Measurements from ENCODE around the gene WASL.

Gene WASL

GRCh38 chr7:123711832-123712293, 36.9 kb downstream of the WASL start:
- Histone ChIP-seq H3K27me3 (replicated peaks in 2 of 5; ENCODE audit: control insufficient read depth in 4 of 5, insufficient read depth in 5 of 5, low read length in 4 of 5) (no peaks in the 10 kb centered on the region), H3K4me1 (ENCODE audit: control extremely low read depth in 1 of 4, control insufficient read depth in 4 of 4, insufficient read depth in 4 of 4, low read length in 3 of 4) (peaks cover 0 to 22% (median 11%) of the 10 kb centered on the region in 4 experiments), H3K36me3 (ENCODE audit: control insufficient read depth in 4 of 4, insufficient read depth in 4 of 4, low read length in 3 of 4) (peaks cover 2 to 13% (median 10%) of the 10 kb centered on the region in 4 experiments), H3K27ac (ENCODE audit: insufficient read depth in 1 of 2, low read depth in 1 of 2, low read length in 2 of 2, poor library complexity in 1 of 2, severe bottlenecking in 2 of 2) (no peak overlapping the region), H3K9me3 (ENCODE audit: control extremely low read depth in 1 of 5, control insufficient read depth in 4 of 5, insufficient read depth in 2 of 5, low read depth in 1 of 5, low read length in 4 of 5) (no peaks in the 10 kb centered on the region), H3K4me3 (ENCODE audit: control insufficient read depth in 1 of 7, extremely low read depth in 1 of 7, insufficient read depth in 4 of 7, low read depth in 2 of 7, low read length in 6 of 7) (no peak overlapping the region)
- ChIA-PET POLR2A (no interaction called here), CTCF (no interaction called here)
- no peak for DNase-seq

DNA sequence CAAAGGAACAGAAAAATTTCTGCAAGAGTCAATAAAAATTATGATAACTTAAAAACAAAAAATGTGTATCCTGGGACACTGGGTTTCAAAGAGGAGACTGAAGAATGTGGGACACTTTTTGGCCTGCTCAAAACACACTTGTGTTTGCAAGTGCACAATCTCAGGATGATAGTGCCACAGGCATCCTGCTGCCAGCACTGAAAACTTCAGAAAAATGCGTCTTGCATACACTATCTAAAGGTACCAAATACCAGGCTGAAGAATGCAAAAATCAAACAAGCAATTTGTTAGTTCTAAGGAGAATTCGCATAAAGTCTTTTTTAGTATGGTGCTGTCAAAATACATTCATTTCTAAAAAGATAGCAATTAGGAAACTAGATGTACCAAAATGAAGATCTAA, 38.1 kb downstream of the WASL start:
- H3K27me3 ChIP-seq (replicated peaks in 2 of 5; ENCODE audit: control insufficient read depth in 4 of 5, insufficient read depth in 5 of 5, low read length in 4 of 5) = no peaks in the 10 kb centered on the region
- peaks cover 5 to 22% (median 10%) of the 10 kb centered on the region in 4 experiments for H3K36me3 ChIP-seq (ENCODE audit: control insufficient read depth in 4 of 4, insufficient read depth in 4 of 4, low read length in 3 of 4)
- ChIA-PET POLR2A (no interaction called here), CTCF (no interaction called here)
- H3K9me3 ChIP-seq (ENCODE audit: control extremely low read depth in 1 of 5, control insufficient read depth in 4 of 5, insufficient read depth in 2 of 5, low read depth in 1 of 5, low read length in 4 of 5) = no peaks in the 10 kb centered on the region
- H3K4me3 ChIP-seq (ENCODE audit: control insufficient read depth in 1 of 7, extremely low read depth in 1 of 7, insufficient read depth in 4 of 7, low read depth in 2 of 7, low read length in 6 of 7) = no peak overlapping the region
- WGBS (ENCODE audit: insufficient coverage) = no CpG with 5 or more reads among the region's 2 CpGs
- H3K4me1 ChIP-seq (ENCODE audit: control extremely low read depth in 1 of 4, control insufficient read depth in 4 of 4, insufficient read depth in 4 of 4, low read length in 3 of 4) = peaks cover 0 to 22% (median 11%) of the 10 kb centered on the region in 4 experiments
- no peak for DNase-seq
- no peak overlapping the region for H3K27ac ChIP-seq (ENCODE audit: insufficient read depth in 1 of 2, low read depth in 1 of 2, low read length in 2 of 2, poor library complexity in 1 of 2, severe bottlenecking in 2 of 2)

GRCh38 chr7:123709525-123709924, 39.3 kb downstream of the WASL start:
- H3K9me3 ChIP-seq (ENCODE audit: control extremely low read depth in 1 of 5, control insufficient read depth in 4 of 5, insufficient read depth in 2 of 5, low read depth in 1 of 5, low read length in 4 of 5) = no peaks in the 10 kb centered on the region
- no peak for DNase-seq
- peaks cover 0 to 20% (median 8%) of the 10 kb centered on the region in 4 experiments for H3K4me1 ChIP-seq (ENCODE audit: control extremely low read depth in 1 of 4, control insufficient read depth in 4 of 4, insufficient read depth in 4 of 4, low read length in 3 of 4)
- ChIA-PET CTCF (interaction anchor here (2.2 kb wide), 1 partner anchor 39 kb away, joined by 7 read pairs; the partner anchor contains the start of gene WASL), POLR2A (no interaction called here)
- H3K27ac ChIP-seq (ENCODE audit: insufficient read depth in 1 of 2, low read depth in 1 of 2, low read length in 2 of 2, poor library complexity in 1 of 2, severe bottlenecking in 2 of 2) = no peak overlapping the region
- H3K36me3 ChIP-seq (ENCODE audit: control insufficient read depth in 4 of 4, insufficient read depth in 4 of 4, low read length in 3 of 4) = peaks cover 8 to 27% (median 16%) of the 10 kb centered on the region in 4 experiments
- 100% methylated on average over 1 of the region's 2 CpGs for WGBS (ENCODE audit: insufficient coverage)
- no peaks in the 10 kb centered on the region for H3K27me3 ChIP-seq (replicated peaks in 2 of 5; ENCODE audit: control insufficient read depth in 4 of 5, insufficient read depth in 5 of 5, low read length in 4 of 5)
- H3K4me3 ChIP-seq (ENCODE audit: control insufficient read depth in 1 of 7, extremely low read depth in 1 of 7, insufficient read depth in 4 of 7, low read depth in 2 of 7, low read length in 6 of 7) = no peak overlapping the region

DNA sequence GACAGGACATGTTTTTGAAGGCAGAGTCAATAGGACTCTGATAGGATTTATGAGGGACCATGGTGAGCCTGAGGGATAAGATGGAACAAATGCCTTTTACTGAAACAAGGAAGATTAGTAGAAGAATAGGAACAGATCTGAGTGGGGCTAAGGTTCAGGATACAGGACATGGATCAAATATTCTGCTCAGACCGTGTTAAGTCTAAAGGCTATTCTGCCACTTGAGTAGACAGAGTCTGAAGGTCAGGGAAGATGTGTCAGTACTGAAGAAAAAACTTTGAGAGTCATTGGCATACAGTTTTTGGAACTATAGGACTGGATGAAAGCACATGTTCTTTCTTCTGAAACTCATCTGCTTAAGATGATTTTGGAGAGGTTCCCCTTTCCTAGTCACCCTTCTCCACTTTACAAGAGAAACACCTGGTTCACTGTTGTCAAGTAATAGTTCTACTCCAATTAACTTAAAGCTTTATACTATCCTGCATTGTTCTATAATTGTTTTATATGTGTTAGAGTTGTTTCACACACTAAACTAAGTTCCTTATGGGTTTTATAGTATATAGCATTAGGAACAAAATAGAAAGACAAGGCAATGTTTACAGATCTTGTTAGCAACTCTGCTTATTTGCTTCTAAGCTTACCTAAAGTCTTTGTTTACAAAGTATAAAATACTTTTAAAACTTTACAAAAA, 43.4 kb downstream of the WASL start:
- 100% methylated on average over 1 of the region's 1 CpG for WGBS (ENCODE audit: insufficient coverage)
- peaks cover 8 to 35% (median 18%) of the 10 kb centered on the region in 4 experiments for H3K36me3 ChIP-seq (ENCODE audit: control insufficient read depth in 4 of 4, insufficient read depth in 4 of 4, low read length in 3 of 4)
- DNase-seq = no peak
- no peaks in the 10 kb centered on the region for H3K27me3 ChIP-seq (replicated peaks in 2 of 5; ENCODE audit: control insufficient read depth in 4 of 5, insufficient read depth in 5 of 5, low read length in 4 of 5)
- no peaks in the 10 kb centered on the region for H3K9me3 ChIP-seq (ENCODE audit: control extremely low read depth in 1 of 5, control insufficient read depth in 4 of 5, insufficient read depth in 2 of 5, low read depth in 1 of 5, low read length in 4 of 5)
- POLR2A ChIA-PET = no interaction called here
- CTCF ChIA-PET = interaction anchor here (1.2 kb wide), 1 partner anchor 12 kb away, joined by 4 read pairs; no protein-coding TSS in a partner anchor
- no peaks in the 10 kb centered on the region for H3K4me1 ChIP-seq (ENCODE audit: control extremely low read depth in 1 of 4, control insufficient read depth in 4 of 4, insufficient read depth in 4 of 4, low read length in 3 of 4)
- no peak overlapping the region for H3K27ac ChIP-seq (ENCODE audit: insufficient read depth in 1 of 2, low read depth in 1 of 2, low read length in 2 of 2, poor library complexity in 1 of 2, severe bottlenecking in 2 of 2)
- no peak overlapping the region for H3K4me3 ChIP-seq (ENCODE audit: control insufficient read depth in 1 of 7, extremely low read depth in 1 of 7, insufficient read depth in 4 of 7, low read depth in 2 of 7, low read length in 6 of 7)

DNA sequence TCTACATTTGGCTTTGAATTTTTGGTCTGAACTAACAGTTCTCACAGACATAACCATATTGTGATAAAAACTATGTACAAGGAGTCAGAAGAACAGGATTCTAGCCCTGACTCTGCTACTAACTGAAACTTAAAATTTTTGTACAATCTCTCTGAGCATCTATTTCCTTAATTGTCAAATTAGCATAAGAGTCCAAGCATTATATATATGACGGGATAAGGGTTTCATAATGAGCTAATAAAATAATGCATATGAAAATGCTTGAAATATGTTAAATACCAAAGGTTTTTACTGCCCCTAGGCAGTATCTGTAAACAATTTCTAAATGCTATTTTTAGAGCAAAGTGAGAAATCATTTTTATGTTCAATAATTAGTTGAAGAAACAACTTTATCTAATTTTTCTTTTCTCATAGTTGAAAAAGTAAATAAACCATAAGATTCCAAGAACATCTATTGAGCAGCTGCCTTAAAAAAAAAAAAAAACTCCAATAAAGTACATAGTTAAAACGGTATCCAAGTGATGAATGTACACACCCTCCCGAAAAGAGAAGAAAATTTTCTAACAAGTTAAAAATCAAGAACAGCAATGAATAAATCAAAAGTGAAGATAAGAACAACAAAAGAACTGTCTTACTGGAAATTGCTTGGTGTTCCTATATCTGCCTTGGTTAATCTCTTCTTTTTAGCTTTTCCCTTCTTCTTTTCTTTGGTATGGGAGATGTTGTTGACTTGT, 52.7 kb downstream of the WASL start:
- no peak overlapping the region for H3K4me3 ChIP-seq (ENCODE audit: control insufficient read depth in 1 of 7, extremely low read depth in 1 of 7, insufficient read depth in 4 of 7, low read depth in 2 of 7, low read length in 6 of 7)
- H3K4me1 ChIP-seq (ENCODE audit: control extremely low read depth in 1 of 4, control insufficient read depth in 4 of 4, insufficient read depth in 4 of 4, low read length in 3 of 4) = no peaks in the 10 kb centered on the region
- H3K27ac ChIP-seq (ENCODE audit: insufficient read depth in 1 of 2, low read depth in 1 of 2, low read length in 2 of 2, poor library complexity in 1 of 2, severe bottlenecking in 2 of 2) = no peak overlapping the region
- no peaks in the 10 kb centered on the region for H3K9me3 ChIP-seq (ENCODE audit: control extremely low read depth in 1 of 5, control insufficient read depth in 4 of 5, insufficient read depth in 2 of 5, low read depth in 1 of 5, low read length in 4 of 5)
- ChIA-PET CTCF (interaction anchor here (1.4 kb wide), 1 partner anchor 169 kb away, joined by 3 read pairs; no protein-coding TSS in a partner anchor), POLR2A (no interaction called here)
- H3K36me3 ChIP-seq (ENCODE audit: control insufficient read depth in 4 of 4, insufficient read depth in 4 of 4, low read length in 3 of 4) = peaks cover 13 to 34% (median 20%) of the 10 kb centered on the region in 4 experiments
- WGBS (ENCODE audit: insufficient coverage) = no CpG with 5 or more reads among the region's 3 CpGs
- H3K27me3 ChIP-seq (replicated peaks in 2 of 5; ENCODE audit: control insufficient read depth in 4 of 5, insufficient read depth in 5 of 5, low read length in 4 of 5) = no peaks in the 10 kb centered on the region
- DNase-seq = no peak

- 92% methylated on average over 2 of the region's 6 CpGs for WGBS (ENCODE audit: insufficient coverage)
- ChIA-PET POLR2A (no interaction called here), CTCF (interaction anchor here (1.2 to 2.6 kb wide), 4 partner anchors 9 to 168 kb away, joined by 3 to 10 read pairs (median 4); no protein-coding TSS in a partner anchor)
Measured at GRCh38 chr7:123692471-123692877, 56.3 kb downstream of the WASL start.

DNA sequence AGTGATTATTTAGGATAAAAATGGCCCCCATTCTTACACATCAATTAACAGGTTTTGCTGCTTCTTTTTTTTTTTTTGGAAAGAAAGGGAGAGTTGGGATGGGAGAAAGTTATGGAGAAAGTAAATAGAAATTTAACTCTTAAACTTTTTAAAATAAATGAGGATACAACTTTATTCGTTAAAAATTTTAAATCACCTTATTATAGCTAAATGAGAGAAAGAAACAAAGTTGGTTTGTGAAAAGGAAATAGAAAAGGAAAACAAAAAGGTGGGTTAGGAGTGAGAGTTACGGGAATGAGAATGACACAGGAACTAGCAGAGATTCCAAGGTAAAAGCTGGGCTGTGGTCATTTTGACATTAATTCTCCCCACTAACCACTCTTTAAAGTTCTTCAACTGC, 58.3 kb downstream of the WASL start:
- ChIA-PET CTCF (interaction anchor here (1.2 to 2.6 kb wide), 3 partner anchors 8 to 95 kb away, joined by 3 to 10 read pairs (median 4); no protein-coding TSS in a partner anchor), POLR2A (no interaction called here)
- no CpG with 5 or more reads among the region's 2 CpGs for WGBS (ENCODE audit: insufficient coverage)
- Histone ChIP-seq H3K4me3 (ENCODE audit: control insufficient read depth in 1 of 7, extremely low read depth in 1 of 7, insufficient read depth in 4 of 7, low read depth in 2 of 7, low read length in 6 of 7) (no peak overlapping the region), H3K27me3 (replicated peaks in 2 of 5; ENCODE audit: control insufficient read depth in 4 of 5, insufficient read depth in 5 of 5, low read length in 4 of 5) (no peaks in the 10 kb centered on the region), H3K9me3 (ENCODE audit: control extremely low read depth in 1 of 5, control insufficient read depth in 4 of 5, insufficient read depth in 2 of 5, low read depth in 1 of 5, low read length in 4 of 5) (no peaks in the 10 kb centered on the region), H3K36me3 (ENCODE audit: control insufficient read depth in 4 of 4, insufficient read depth in 4 of 4, low read length in 3 of 4) (peaks cover 17 to 51% (median 27%) of the 10 kb centered on the region in 4 experiments), H3K27ac (ENCODE audit: insufficient read depth in 1 of 2, low read depth in 1 of 2, low read length in 2 of 2, poor library complexity in 1 of 2, severe bottlenecking in 2 of 2) (no peak overlapping the region), H3K4me1 (ENCODE audit: control extremely low read depth in 1 of 4, control insufficient read depth in 4 of 4, insufficient read depth in 4 of 4, low read length in 3 of 4) (no peaks in the 10 kb centered on the region)
- DNase-seq = no peak

More at GRCh38 chr7:123692471-123692877, 56.3 kb downstream of the WASL start:
- Histone ChIP-seq H3K4me3 (ENCODE audit: control insufficient read depth in 1 of 7, extremely low read depth in 1 of 7, insufficient read depth in 4 of 7, low read depth in 2 of 7, low read length in 6 of 7) (no peak overlapping the region), H3K9me3 (ENCODE audit: control extremely low read depth in 1 of 5, control insufficient read depth in 4 of 5, insufficient read depth in 2 of 5, low read depth in 1 of 5, low read length in 4 of 5) (no peaks in the 10 kb centered on the region), H3K36me3 (ENCODE audit: control insufficient read depth in 4 of 4, insufficient read depth in 4 of 4, low read length in 3 of 4) (peaks cover 17 to 54% (median 25%) of the 10 kb centered on the region in 4 experiments), H3K27me3 (replicated peaks in 2 of 5; ENCODE audit: control insufficient read depth in 4 of 5, insufficient read depth in 5 of 5, low read length in 4 of 5) (no peaks in the 10 kb centered on the region), H3K27ac (ENCODE audit: insufficient read depth in 1 of 2, low read depth in 1 of 2, low read length in 2 of 2, poor library complexity in 1 of 2, severe bottlenecking in 2 of 2) (no peak overlapping the region), H3K4me1 (ENCODE audit: control extremely low read depth in 1 of 4, control insufficient read depth in 4 of 4, insufficient read depth in 4 of 4, low read length in 3 of 4) (no peaks in the 10 kb centered on the region)
- DNase-seq = no peak
